Kidney (tissue), 14 donors: ENCODE measurements around the gene PXYLP1. TPM values are rescaled to one million over a fixed set of nuclear protein-coding genes. Genes with fewer than 3 reads are reported as not detected.

Experiments used
- DNase-seq, 5 donors: peaks; one replicate each; pipeline ENCODE4 v3.0.0-alpha.2; 2013 to 2020
- FAIRE-seq: peaks from 2 replicates; lab custom pipeline; 2012; peaks lifted over from hg19 to GRCh38; lab: Jason Lieb, UNC
- H3K27ac ChIP-seq, 2 donors: one replicate each; pipeline ENCODE4 v1.7.0; 2013; ENCODE audit warnings: low read depth in 2 of 2, low read length in 2 of 2, inconsistent platforms in 1 of 2
- H3K27me3 ChIP-seq: one replicate; pipeline ENCODE4 v1.7.1; 2013; ENCODE audit warnings: low read length, inconsistent platforms; ENCODE audit not compliant: control insufficient read depth, insufficient read depth
- H3K36me3 ChIP-seq, 3 donors: one replicate each; pipeline versions ENCODE4 v1.7.0 to v1.7.1; 2013; ENCODE audit warnings: low read length in 3 of 3, control low read depth in 1 of 3, inconsistent platforms in 1 of 3; ENCODE audit not compliant: insufficient read depth in 3 of 3, control insufficient read depth in 2 of 3
- H3K4me1 ChIP-seq, 3 donors: one replicate each; pipeline versions ENCODE4 v1.7.0 to v1.7.1; 2013; ENCODE audit warnings: low read length in 3 of 3, inconsistent platforms in 1 of 3, low read depth in 1 of 3; ENCODE audit not compliant: control insufficient read depth in 2 of 3, insufficient read depth in 2 of 3
- H3K4me3 ChIP-seq, 3 donors: one replicate each; pipeline versions ENCODE4 v1.7.0 to v1.8.1; 2013; ENCODE audit warnings: low read length in 3 of 3, control low read depth in 1 of 3, inconsistent platforms in 1 of 3
- H3K9ac ChIP-seq, 3 donors: one replicate each; pipeline versions ENCODE4 v1.7.0 to v1.7.1; 2013; ENCODE audit warnings: low read length in 3 of 3, control low read depth in 1 of 3, inconsistent platforms in 1 of 3
- H3K9me3 ChIP-seq, 3 donors: one replicate each; pipeline versions ENCODE4 v1.7.0 to v1.7.1; 2013; ENCODE audit warnings: low read length in 3 of 3, control low read depth in 1 of 3, inconsistent platforms in 1 of 3; ENCODE audit not compliant: control insufficient read depth in 2 of 3, insufficient read depth in 1 of 3
- intact Hi-C: fragments of 100-400 bp; cut with DNase I; formaldehyde crosslinking; loops from one replicate; pipeline ENCODE4 v1.11.1; 2022
- polyA plus RNA-seq: library from polyadenylated mRNA; stranded (reverse); fragments of 350-450 nt; fragmentation: Illumina TruSeq; extraction: RNeasy Lipid Tissue Mini Kit (QIAGEN cat#74804); gene quantifications from one replicate; pipeline ENCODE4 v1.2.3, GENCODE V29; 2014; ENCODE audit warnings: low read depth, low replicate concordance; ENCODE audit not compliant: insufficient read depth
- total RNA-seq: library from RNA; stranded (reverse); fragmentation: NEBNext Ultra II Directional; extraction: Animal tissue kit (Norgen Biotek cat#: 25700); gene quantifications from one replicate; pipeline ENCODE4 v1.2.1, GENCODE V29; 2021
- TF ChIP-seq, protein P1 (sequence below): IDR thresholded peaks from 3 replicates; pipeline ENCODE4 v1.5.1; 2012; ENCODE audit warnings: mild to moderate bottlenecking, moderate library complexity, borderline replicate concordance; ENCODE audit not compliant: insufficient read depth; ENCODE audit errors: extremely low read depth
- donor health status: control.
- donor health status: control.
- donor health status: control.
- donor health status: control.
- donor health status: control.
- donor health status: DM: yes; HTN: yes; CAD: no.
- donor health status: Normal renal cell carcinoma (clear cell type).

The PXYLP1 gene
- total and polyA plus RNA-seq, 2 donors from 2014 or later = 5.4 to 11.9 TPM

DNA sequence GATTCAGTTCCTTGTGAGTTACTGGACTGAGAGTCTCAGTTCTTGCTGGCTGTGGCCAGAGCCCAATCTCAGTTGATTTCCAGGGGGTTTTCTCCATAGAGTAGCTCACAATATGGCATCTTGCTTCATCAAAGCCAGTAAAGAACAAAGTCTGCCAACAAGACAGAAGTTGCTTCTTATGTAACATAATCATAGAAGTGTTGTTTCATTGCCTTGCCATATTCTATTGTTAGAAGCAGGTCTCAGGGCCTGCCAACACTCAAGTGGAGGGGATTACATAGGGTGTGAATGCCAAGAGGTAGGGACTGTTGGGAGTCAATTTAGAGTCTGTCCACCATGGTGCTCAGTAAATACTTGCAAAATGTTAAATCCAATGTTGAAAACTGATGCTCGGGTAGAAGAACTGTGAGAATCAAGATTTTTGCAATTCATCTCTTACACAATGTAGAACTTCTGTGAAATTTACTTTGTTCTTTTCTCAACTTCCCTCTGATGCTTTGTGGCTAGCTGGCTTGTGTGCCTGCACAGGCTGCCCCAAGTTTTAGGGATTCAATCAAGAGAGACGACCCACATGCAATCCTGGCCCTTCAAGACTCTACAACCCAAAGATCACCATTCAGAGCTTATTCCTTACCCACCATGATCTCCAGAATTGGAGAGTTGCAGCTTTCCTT is 13.3 kb upstream of the PXYLP1 start:
- TF ChIP-seq, protein P1, sequence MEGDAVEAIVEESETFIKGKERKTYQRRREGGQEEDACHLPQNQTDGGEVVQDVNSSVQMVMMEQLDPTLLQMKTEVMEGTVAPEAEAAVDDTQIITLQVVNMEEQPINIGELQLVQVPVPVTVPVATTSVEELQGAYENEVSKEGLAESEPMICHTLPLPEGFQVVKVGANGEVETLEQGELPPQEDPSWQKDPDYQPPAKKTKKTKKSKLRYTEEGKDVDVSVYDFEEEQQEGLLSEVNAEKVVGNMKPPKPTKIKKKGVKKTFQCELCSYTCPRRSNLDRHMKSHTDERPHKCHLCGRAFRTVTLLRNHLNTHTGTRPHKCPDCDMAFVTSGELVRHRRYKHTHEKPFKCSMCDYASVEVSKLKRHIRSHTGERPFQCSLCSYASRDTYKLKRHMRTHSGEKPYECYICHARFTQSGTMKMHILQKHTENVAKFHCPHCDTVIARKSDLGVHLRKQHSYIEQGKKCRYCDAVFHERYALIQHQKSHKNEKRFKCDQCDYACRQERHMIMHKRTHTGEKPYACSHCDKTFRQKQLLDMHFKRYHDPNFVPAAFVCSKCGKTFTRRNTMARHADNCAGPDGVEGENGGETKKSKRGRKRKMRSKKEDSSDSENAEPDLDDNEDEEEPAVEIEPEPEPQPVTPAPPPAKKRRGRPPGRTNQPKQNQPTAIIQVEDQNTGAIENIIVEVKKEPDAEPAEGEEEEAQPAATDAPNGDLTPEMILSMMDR = no peak
- H3K9me3 ChIP-seq = no peaks in the 10 kb centered on the region
- no peaks in the 10 kb centered on the region for H3K4me1 ChIP-seq
- no peak for FAIRE-seq
- no peaks in the 10 kb centered on the region for H3K36me3 ChIP-seq
- DNase-seq = no peak
- no peaks in the 10 kb centered on the region for H3K27me3 ChIP-seq
- no peak overlapping the region for H3K4me3 ChIP-seq
- no peak overlapping the region for H3K27ac ChIP-seq
- H3K9ac ChIP-seq = no peak overlapping the region
- intact Hi-C loops = no loop called here

DNA sequence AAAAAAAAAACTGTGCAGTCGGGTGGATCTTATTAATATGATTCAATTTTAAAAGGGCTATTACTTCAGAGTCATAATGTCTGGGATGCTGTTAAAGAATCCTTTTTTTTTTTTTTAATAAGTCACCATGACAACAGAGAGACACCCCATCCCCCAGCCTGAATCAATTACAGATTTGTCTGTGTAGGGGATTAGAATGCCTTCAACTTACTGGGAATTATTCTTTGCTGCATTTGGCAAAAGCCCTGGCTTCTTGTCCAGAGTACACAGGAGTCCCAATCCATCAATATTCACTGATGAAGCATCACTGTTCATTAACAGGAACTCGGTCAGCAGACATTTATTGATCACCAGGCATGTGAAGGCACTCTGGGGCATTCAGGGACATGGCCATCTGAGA is 12.7 kb upstream of the PXYLP1 start:
- no peaks in the 10 kb centered on the region for H3K9me3 ChIP-seq
- intact Hi-C loops = no loop called here
- H3K4me1 ChIP-seq = no peaks in the 10 kb centered on the region
- H3K27ac ChIP-seq = no peak overlapping the region
- H3K9ac ChIP-seq = no peak overlapping the region
- no peak overlapping the region for H3K4me3 ChIP-seq
- no peaks in the 10 kb centered on the region for H3K36me3 ChIP-seq
- no peak for DNase-seq
- H3K27me3 ChIP-seq = no peaks in the 10 kb centered on the region
- FAIRE-seq = no peak
- TF ChIP-seq, protein P1 = no peak

DNA sequence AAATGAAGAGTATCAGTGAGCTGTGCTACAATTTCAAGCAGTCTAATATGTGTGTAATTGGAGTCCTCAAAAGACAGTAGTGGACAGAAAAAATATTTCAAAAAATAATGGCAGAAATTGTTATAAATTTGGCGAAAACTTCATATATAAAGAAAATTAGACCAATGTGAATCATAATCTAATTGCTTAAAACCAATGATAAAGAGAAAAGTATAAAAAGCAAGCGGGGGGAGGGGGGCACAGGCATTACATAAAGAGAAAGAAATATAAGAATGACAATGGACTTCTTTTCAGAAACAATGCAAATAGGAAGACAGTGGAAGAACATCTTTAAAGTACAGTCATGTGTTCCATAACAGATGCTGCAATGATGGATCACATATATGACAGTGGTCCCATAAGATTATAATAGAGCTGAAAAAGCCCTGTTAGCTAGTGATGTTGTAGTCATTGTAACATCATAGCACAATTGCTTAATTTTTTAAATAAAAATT is 7.9 kb upstream of the PXYLP1 start:
- no peak overlapping the region for H3K4me3 ChIP-seq
- H3K27ac ChIP-seq = no peak overlapping the region
- DNase-seq (no peak), FAIRE-seq (no peak)
- H3K27me3 ChIP-seq = no peaks in the 10 kb centered on the region
- intact Hi-C loops = no loop called here
- H3K4me1 ChIP-seq = peaks cover 0 to under 1% (median 0%) of the 10 kb centered on the region in 3 donors
- no peaks in the 10 kb centered on the region for H3K36me3 ChIP-seq
- H3K9me3 ChIP-seq = no peaks in the 10 kb centered on the region
- TF ChIP-seq, protein P1 = no peak
- no peak overlapping the region for H3K9ac ChIP-seq

DNA sequence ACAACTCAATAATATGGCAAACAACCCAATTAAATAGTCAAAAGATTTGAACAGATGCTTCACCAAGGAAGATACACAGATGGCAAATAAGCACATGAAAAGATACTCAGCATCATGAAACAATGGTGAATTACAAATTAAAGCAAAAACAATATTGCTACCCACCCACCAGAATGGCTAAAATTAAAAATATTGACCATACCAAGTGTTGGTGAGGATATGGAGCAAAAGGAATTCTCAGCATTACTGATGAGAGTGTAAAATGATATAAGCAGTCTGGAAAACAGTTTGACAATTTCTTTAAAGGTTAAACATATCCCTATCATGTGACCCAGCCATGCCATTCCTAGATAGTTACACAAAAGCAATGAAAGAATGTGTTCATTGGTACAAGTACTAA is 5.7 kb upstream of the PXYLP1 start:
- no peak overlapping the region for H3K4me3 ChIP-seq

More for the DNA sequence above, 5.7 kb upstream of the PXYLP1 start:
- H3K36me3 ChIP-seq = no peaks in the 10 kb centered on the region
- H3K4me1 ChIP-seq = peaks cover 0 to 3% (median 0%) of the 10 kb centered on the region in 3 donors
- no peaks in the 10 kb centered on the region for H3K27me3 ChIP-seq
- no peak overlapping the region for H3K9ac ChIP-seq
- no peak for DNase-seq
- H3K27ac ChIP-seq = no peak overlapping the region
- TF ChIP-seq, protein P1 = no peak
- intact Hi-C loops = no loop called here
- no peak for FAIRE-seq
- H3K9me3 ChIP-seq = no peaks in the 10 kb centered on the region
